ENCODE results near the gene STAT2.
"Not testable (repeated sequence)": the region's sequence is repeated elsewhere in the genome, so short reads cannot be mapped to it uniquely, and the experiment has no call there.

The STAT2 gene

DNA sequence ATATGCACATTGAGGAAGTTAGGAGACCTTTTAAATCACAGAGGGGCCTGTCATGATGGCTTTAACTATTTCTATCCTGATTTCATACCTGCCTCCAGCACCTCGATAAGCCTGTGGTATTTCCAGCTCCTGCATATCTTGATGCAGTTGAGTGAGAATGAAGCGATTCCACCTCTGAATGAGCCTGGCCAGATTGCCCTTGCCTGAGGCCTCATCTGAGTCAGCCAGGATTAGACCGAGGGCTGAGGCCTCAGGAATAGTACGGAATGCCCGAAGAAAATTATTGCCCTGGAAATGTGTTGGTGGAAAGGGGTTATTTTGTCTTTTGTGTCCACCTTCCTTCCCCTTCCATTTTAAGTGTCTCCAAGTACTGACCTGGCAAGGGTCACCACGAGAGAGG lies 35.7 kb downstream of the STAT2 start:
- no peak for DNase-seq

DNA sequence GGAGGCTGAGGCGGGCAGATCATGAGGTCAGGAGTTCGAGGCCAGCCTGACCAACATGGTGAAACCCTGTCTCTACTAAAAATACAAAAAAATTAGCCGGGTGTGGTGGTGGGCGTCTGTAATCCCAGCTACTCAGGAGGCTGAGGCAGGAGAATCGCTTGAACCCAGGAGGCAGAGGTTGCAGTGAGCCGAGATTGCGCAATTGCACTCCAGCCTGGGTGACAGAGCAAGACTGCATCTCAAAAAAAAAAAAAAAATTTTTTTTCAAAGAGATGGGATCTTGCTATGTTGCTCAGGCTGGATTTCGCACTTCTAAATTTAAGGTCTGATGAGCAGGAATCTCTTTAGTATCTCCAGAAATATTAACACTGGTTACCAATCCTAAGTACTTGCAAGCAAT lies 38.3 kb downstream of the STAT2 start:
- not testable (repeated sequence) for DNase-seq

DNA sequence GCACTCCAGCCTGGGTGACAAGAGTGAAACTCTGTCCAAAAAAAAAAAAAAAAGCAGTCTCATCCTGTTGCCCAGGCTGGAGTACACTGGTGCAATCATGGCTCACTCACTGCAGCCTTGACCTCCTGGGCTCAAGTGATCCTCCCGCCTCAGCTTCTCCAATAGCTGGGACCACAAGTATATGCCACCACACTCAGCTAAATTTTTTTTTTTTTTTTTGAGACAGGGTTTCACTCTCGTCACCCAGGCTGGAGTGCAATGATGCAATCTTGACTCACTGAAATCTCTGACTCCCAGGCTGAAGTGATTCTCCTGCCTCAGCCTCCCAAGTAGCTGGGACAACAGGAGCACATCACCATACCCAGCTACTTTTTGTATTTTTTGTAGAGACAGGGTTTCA lies 38.9 kb downstream of the STAT2 start:
- no peak for DNase-seq

DNA sequence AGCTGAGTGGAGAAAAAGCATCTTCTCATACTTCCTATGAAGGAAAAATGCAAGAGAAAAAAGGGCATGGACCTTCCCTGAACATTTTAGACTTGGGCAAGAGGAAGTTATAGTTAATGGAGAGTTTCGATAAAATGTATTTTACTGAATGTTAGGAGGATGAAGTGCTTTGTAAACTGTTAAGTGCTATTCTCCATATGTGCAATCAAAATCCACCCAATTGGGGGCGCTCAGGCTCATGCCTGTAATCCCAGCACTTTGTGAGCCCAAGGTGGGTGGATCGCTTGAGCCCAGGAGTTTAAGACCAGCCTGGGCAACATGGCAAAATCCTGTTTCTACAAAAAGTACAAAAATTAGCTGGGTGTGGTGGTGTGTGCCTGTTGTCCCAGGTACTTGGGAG lies 42.2 kb downstream of the STAT2 start:
- no peak for DNase-seq

DNA sequence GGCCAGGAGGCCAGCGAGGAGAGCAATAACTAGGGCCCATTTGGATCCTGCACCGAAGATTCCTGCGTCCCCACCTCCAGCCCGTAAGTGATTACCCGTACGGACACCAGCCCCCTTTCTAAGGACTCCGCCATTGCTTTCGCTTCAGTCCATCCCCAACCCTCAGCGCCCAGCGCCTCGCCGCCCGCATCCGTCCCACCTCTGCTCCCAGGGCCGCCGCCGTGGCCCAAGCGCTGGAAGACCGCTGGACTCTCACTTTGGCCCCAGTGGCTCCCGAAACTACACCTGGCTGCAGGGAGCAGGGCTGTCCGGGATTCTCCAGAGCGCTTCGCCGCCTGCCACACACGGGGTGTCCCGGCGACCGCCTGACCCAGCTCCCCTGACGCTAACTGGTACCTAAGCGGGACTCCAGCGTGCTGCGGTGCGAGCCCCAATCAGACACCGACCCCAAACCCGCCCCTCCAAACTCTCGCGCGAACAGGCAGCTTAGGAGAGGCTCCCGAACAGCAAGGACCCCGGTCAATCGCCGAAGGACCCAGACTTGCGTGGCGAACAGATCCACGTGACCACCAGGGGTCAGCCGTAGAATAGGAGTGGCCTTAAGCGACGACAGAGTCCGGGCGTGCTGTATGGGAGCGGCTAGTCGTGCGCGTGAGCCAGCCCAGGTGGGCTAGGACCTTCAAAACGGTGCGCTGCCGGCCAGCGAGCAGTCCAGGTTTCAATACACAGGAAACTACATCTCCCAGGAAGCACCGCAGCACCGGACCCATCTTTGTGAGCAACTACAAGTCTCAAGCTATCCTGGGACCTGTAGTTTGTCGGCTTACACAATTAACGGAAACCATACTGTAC lies 44.1 kb downstream of the STAT2 start, which contains the start of gene CNPY2:
TSS of gene CNPY2 (minus strand) at position 367 of the 852 bp plus-strand sequence. CDS start 771 bp downstream, outside the sequence.
- DNase-seq, result peak; percentile 99

DNA sequence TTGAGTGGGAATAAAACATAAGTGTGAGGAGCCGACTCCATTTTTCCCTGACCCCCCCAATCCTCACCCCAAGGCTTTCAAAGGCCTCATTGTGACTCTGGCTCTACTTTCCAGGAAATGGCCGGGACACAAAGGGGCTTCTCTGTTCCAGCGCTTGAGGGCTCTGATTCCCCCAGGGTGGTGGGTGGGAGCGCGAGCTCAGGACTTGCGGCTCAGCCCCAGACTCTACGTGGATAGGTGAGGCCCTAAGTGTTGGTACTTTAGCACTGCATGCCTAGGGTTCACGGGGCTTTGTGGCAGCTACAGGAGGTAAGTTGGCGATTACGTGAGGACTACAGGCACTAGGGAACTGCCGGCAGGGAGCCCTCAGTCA lies 44.7 kb downstream of the STAT2 start:
- DNase-seq, result no peak

DNA sequence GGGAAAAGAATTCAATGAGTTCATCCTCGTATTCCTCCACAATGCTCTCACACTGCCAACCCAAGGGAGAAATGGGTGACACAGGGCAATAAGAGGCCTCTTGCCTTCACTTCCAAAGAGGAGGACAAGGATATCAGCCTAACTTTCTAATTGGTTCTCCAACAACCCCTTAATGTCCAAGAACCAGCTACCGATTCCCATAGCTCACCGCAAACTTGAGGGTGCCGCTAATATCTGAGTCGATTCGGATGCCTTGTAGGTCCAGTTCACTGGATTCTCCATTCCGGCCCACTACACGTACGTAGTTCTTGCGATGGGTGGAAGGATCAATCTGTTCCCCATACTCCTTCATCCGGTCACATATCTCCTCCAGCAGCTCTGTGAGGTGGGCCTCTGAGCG lies 48.9 kb downstream of the STAT2 start:
- DNase-seq, result no peak

DNA sequence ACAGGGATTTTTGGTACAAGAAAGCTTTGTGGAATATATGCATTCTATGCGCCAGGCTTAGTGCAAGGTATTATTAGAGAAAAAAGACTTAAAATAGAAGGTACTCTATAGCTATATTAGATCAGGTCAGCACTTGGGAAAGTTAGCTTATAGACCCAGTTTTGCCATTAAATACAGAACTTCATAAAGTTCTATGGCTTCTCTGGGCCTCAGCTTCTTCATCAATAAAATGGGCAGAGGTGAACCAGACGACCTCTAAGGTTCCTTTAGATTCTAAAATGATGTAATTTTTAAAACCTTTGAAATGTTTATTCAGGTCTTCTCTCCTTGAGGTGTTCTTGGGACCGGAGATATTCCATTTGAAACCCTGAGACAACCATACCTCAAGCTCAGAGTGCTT lies 51.2 kb downstream of the STAT2 start:
- DNase-seq, result no peak

DNA sequence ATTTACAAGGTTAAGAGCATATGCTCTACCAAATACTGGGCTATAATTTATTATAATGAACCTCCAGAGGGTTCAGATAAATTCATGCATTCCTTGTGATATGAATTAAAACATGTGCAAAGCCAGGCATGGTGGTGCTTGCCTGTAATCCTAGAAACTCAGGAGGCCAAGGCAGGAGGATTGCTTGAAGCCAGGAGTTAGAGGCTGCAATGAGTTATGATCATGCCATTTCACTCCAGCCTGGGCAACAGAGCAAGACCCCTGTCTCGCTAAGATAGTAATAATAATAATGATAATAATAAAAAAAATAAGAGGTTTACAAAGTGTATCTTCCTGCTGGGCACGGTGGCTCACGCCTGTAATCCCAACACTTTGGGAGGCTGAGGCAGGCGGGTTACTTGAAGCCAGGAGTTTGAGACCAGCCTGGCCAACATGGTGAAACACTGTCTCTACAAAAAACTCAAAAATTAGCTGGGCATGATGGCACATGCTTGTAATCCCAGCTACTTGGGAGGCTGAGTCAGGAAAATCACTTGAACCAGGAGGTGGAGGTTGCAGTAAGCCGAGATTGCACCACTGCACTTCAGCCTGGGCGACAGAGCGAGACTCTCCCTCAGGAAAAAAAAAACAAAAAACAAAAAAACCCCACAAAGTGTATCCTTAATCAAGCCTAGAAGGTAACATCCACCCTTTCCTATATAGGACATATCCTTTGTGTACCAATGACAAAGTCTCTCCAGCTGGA lies 52.5 kb downstream of the STAT2 start:
- DNase-seq, result no peak

DNA sequence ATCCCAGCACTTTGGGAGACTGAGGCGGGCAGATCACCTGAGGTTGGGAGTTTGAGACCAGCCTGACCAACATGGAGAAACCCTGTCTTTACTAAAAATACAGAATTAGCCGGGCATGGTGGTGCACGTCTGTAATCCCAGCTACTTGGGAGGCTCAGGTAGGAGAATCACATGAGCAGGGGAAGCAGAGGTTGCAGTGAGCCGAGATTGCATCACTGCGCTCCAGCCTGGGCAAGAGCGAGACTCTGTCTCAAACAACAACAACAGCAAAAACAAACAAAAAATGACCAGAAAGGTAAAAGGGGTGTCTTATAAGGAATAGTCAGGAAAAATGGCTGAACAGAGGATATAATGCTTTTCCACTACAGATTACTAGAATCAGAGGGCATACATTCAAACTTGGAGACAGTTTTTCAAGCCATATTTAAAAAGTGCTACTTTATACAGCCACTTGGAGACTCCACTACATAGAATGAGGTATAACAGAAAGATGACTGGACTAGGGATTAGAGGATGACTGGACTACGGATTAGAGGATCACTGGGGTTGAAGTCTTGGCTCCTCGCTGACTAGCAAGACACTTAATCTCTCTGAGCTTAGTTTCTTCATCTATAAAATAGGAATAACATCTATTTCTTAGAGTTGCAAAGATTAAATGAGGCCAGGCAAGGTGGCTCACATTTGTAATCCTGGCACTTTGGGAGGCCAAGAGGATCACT lies 54.9 kb downstream of the STAT2 start:
- DNase-seq, result no peak

DNA sequence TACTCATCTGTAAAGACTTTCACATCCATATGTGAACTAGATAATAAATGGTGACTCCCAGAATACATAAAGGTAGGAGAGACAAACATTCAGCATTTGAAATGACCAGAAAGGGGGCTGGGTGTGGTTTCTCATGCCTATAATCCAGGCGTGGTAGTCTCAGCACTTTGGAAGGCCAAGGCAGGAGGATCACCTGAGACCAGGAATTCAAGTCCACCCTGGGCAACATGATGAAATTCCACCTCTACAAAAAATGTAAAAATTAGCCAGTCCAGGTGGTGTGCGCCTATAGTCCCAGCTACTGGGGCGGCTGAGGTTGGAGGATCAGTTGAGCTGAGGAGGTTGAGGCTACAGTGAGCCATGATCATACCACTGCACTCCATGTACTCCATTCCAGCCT lies 55.6 kb downstream of the STAT2 start:
- no peak for DNase-seq

DNA sequence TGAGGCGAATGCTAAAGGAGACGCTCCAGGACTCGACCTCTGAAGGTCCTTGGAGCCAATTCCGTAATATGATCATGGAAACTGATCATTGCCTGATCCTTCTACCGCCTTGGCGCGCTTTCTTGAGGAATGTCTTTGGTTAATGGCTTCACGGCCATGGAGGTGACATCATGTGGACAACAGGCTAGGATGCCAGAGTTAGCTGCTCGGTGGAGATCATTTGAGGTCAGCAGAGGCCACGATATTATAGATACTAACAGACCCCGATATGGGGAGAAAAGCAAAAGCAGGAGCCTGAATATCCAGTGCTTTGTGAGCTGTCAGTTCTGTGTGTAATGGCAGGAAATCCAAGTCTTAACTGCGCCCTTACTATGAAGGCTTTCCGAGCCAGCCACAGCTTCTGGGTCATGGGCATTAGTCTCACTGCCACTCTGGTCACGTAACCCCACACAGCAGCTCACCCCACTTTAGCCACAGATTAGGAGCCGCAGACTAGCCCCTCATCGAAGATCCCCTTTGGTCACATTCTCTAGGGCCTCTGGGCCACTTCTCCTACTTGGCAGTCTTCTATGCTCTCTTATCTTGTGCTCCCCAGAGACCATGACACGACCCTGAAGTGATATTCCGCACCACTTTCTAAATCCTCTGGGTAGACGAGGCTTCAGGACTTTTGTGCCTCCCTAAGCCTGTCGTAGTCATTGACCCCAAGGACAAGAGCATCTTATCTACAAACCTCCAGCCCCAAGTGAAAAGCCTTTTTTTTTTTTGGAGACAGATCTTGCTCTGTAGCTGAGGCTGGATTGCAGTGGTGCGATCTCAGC lies 59.1 kb downstream of the STAT2 start:
- DNase-seq, result peak; percentile 59

DNA sequence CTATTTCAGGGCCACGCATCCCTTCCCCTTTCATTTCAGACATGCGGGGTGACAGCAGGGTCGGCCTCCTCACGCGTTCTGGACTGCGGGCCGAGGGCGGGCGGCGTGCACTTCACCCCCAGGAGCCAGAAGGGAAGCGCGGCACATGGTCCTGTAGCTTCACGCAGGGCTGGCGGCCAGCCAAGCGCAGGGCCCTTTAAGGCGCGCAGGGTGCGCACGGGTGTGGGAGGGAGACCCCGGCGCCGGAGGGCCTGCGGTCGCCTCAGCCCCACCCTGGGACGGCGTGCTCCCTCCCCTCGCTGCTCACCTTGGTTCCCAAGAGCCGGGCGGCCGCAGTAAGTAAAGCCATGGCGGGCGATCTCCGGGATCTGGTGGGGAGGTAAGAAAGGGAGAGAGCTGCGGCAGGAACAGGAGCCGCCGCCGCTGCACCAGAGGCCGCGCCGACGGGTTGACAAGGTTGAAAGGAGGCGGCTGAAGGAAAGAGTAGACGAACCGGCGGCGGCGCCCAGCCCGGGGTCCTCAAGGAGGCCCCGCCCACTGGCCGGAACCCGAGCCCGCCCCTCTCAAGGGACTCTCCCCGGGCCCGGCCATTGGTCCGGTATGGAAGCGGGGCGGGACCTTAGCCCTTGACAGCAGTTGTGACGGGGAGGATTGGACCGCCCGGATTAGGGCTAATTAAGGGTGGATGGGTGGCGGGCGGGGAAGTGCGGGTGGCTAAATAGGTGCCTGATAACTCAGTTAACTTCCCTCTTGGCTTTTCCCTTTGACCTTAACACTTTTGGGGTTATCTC lies 59.9 kb downstream of the STAT2 start, which contains the start of gene CS:
TSS of gene CS (minus strand) at position 478 of the 791 bp plus-strand sequence. CDS start at position 349, 129 bp downstream.
- DNase-seq, result peak; percentile 98

DNA sequence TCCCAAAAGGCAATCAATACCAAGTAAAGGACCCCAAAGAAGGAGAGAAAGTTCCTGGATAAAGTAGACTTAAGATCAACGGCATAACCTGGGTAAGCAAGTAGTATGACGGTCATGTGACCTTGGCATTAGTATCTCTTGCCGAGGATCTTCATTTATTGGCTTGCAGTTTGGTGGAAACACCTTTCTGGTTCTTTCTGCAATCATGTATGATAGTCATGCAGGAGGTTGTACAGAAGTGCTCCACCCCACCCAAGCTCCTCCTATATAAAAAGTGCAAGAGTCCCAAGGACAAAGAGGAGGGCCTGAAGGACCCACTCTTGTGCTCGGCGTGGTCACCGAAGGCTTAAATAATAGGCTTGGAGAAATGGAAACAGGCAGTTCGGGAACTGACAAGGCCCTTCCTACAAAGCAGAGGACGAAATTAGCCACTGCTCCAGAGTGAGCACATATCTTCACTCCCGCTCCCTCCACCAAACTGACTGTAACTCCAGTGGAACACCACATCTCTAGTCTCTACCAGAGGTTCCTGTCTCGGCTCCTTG lies 60.5 kb downstream of the STAT2 start:
- DNase-seq, result no peak

DNA sequence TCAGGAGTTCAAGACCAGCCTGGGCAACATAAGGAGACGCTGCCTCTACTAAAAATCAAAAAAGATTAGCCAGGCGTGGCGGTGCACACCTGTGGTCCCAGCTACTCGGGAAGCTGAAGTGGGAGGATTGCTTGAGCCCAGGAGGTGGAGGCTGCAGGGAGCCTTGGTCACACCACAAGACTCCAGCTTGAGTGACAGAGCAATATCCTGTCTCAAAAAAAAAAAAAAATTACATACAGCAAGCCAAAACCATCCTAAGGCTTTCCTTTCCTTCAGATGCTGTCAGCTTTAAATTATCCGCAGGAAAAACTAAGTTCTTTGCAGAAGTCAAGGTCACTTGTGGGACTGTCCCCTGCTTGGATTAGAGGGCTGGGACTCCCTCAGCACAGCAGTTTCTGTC lies 61.1 kb downstream of the STAT2 start:
- no peak for DNase-seq

DNA sequence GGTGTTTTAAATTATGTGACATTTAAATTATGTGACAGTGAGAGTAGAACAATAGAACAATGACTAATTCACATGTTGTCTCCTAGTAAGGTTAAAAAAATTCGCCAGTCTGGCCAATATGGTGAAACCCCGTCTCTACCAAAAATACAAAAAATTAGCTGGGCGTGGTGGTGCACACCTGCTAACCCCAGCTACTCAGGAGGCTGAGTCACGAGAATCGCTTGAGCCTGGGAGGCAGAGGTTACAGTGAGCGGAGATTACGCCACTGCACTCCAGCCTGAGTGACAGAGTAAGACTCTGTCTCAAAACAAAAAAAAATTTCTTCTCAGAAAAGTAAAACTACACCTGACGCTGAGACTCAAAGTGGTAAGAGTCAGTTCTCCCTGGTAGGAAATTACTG lies 62.5 kb downstream of the STAT2 start:
- DNase-seq, result no peak

DNA sequence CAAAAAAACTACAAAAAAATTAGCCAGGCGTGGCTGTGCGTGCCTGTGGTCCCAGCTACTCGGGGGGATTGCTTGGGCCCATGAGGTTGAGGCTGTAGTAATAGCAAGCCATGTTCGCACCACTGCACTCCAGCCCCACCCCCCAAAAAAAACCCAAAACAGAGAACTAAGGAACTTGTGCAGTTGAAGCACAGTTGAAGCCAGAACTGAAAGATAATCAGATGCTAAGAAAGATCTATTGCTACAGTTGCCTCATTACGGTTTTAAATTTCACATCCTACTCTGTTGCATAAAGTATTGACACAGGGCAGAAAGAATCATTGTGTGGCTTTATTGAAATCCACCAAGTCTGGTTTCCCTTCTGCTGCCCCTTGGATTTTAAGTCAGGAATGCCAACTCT lies 63.6 kb downstream of the STAT2 start:
- no peak for DNase-seq

DNA sequence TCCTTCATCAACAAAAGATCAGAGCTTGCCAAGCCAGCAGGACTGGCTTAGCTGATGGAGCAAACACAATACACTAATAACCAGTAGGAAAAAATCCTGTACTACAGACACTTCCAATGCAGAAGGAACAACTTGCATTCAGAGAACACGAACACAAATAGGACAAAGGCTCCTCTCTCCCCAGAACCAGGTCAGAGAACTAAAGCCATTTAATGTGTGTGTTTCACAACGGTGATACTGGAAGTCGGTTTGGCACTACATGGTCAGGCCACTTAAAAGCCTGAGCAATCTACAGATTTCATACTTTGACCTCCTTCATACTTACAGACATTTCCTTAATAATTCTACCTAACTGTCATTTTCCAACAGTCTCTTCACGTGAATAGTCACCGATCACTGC lies 66.1 kb downstream of the STAT2 start:
- no peak for DNase-seq

All from activated CD8-positive, alpha-beta memory T cell treated with anti-CD3 and anti-CD28 coated beads for 24 hours (primary cell).